ENCODE measurements around the gene LMBRD2. TPM values are rescaled to one million over a fixed set of nuclear protein-coding genes. Genes with fewer than 3 reads are reported as not detected.
"Not testable (repeated sequence)": the region's sequence is repeated elsewhere in the genome, so short reads cannot be mapped to it uniquely, and the experiment has no call there.

LMBRD2 gene
- total RNA-seq, 4 donors from 2014 or later: 8.3 to 16.7 (median 13.2) TPM

DNA sequence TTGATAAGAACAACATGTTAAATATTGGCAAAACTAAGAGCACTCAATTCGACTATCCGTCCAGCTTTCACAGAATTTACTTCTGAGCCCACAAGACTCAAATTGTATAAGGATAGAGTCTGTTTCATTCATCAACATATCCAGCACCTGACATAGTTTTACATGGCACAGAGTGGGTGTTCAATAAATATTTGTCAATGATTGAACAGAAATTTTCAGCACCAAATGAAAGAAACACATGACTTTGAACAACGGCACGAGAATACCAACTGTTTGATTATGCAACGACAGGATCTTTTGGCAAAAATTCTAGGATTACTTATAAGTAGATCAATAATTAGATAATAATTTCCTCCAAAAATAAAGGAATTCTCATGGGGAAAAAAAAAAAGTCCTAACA lies 42.1 kb upstream of the LMBRD2 start:
- TF ChIP-seq POLR2AphosphoS5 (IDR thresholded peaks at IDR 0.05): no peak
- TF ChIP-seq EP300 (IDR thresholded peaks at IDR 0.05): no peak
- no peak for TF ChIP-seq CTCF (IDR thresholded peaks at IDR 0.05)
- no peak for TF ChIP-seq POLR2A (IDR thresholded peaks at IDR 0.05)
- no peak for ATAC-seq
- Histone ChIP-seq H3K27ac (no peak overlapping the region), H3K9me3 (peaks cover 0 to 19% (median 0%) of the 10 kb centered on the region in 3 donors), H3K4me1 (no peaks in the 10 kb centered on the region), H3K36me3 (peaks cover 14 to 94% of the 10 kb centered on the region in 2 donors), H3K27me3 (no peaks in the 10 kb centered on the region), H3K4me3 (no peak overlapping the region)
- WGBS, 2 donors (ENCODE audit: low coverage in 1 of 2): 91 to 92% methylated on average over 5 of the region's 5 CpGs

DNA sequence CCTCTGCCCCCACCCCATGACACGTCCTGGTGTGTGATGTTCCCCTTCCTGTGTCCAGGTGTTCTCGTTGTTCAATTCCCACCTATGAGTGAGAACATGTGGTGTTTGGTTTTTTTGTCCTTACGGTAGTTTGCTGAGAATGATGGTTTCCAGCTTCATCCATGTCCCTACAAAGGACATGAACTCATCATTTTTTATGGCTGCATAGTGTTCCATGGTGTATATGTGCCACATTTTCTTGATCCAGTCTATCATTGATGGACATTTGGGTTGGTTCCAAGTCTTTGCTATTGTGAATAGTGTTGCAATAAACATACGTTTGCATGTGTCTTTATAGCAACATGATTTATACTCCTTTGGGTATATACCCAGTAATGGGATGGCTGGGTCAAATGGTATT lies 32.7 kb upstream of the LMBRD2 start:
- not testable (repeated sequence) for H3K27ac ChIP-seq, ATAC-seq, H3K4me3 ChIP-seq, H3K4me1 ChIP-seq, H3K27me3 ChIP-seq
- 50 to 100% methylated on average over 1 of the region's 4 CpGs for WGBS, 2 donors (ENCODE audit: low coverage in 1 of 2)
- H3K36me3 ChIP-seq: peaks cover 3 to 63% of the 10 kb centered on the region in 2 donors
- peaks cover 0 to 10% (median 0%) of the 10 kb centered on the region in 3 donors for H3K9me3 ChIP-seq

GRCh38 chr5:36181774-36182173 lies 30.1 kb upstream of the LMBRD2 start:
- Histone ChIP-seq H3K27me3 (no peaks in the 10 kb centered on the region), H3K9me3 (no peaks in the 10 kb centered on the region), H3K4me3 (no peak overlapping the region), H3K27ac (no peak overlapping the region), H3K36me3 (peaks cover 3 to 75% of the 10 kb centered on the region in 2 donors), H3K4me1 (no peaks in the 10 kb centered on the region)
- no peak for TF ChIP-seq POLR2A (IDR thresholded peaks at IDR 0.05)
- no peak for TF ChIP-seq CTCF (IDR thresholded peaks at IDR 0.05)
- no peak for TF ChIP-seq POLR2AphosphoS5 (IDR thresholded peaks at IDR 0.05)
- TF ChIP-seq EP300 (IDR thresholded peaks at IDR 0.05): no peak
- 70 to 81% methylated on average over 2 of the region's 2 CpGs for WGBS, 2 donors (ENCODE audit: low coverage in 1 of 2)
- ATAC-seq: no peak

DNA sequence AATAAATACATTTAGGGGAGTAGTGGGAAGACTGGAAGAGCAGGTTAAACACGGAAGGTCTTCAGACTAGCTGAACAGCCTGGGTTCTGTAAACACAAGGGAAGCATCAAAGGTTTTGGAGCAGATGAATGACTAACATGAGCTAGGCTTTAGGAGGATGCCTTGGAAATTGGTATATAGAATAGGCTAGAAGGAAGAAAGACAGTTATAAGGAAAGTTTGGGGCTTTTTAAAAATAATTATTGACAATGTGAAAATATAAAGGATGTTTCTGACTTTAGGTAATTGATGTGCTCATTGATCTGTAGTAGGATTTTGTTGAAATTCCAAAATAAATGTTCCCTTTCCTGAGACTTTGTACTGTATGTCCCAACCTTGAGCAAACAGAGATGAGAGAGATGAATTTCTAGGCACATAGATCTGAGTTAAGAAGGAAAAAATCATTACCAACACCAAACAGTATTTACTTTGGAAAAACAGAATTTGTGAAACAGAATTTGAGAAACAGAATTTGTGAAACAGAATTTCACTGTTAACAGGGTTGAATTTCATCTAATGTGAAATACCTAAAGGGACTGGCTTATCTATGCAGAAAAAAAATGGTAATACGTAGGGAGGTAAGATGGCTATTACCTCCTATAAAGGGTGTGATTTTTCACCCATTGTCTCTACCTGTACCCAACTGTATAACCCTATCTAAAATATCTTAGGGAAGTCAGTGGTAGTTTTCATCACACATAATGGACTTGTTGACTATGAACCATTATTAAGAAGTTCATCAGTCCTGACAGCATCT lies 29.1 kb upstream of the LMBRD2 start:
- H3K27me3 ChIP-seq: no peaks in the 10 kb centered on the region

DNA sequence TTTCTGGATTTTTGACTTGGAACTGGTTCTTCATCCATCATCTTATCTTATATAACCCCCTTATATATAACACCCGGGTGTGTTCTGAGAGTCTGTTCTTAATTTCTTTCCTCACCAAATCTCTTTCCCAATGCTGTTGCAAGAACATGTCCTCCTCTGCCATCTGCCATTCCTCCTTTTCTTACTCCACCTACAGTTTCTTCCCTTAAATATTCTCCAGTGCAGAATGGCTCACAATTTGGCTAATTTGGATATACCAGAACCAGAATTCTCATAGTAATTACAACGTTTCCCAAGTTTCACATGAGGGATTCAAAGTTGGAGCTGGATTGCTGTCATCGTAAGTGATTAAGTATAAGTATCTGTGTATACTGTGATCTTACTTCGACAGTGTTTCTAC lies 28.3 kb upstream of the LMBRD2 start:
- Histone ChIP-seq H3K27ac (no peak overlapping the region), H3K36me3 (peaks cover 3 to 77% of the 10 kb centered on the region in 2 donors), H3K27me3 (no peaks in the 10 kb centered on the region), H3K9me3 (no peaks in the 10 kb centered on the region), H3K4me1 (no peaks in the 10 kb centered on the region), H3K4me3 (no peak overlapping the region)
- no peak for ATAC-seq
- WGBS, 2 donors (ENCODE audit: low coverage in 1 of 2): 52 to 62% methylated on average over 3 to 4 of the region's 4 CpGs
- no peak for TF ChIP-seq EP300 (IDR thresholded peaks at IDR 0.05)
- TF ChIP-seq POLR2AphosphoS5 (IDR thresholded peaks at IDR 0.05): no peak
- no peak for TF ChIP-seq POLR2A (IDR thresholded peaks at IDR 0.05)
- no peak for TF ChIP-seq CTCF (IDR thresholded peaks at IDR 0.05)

More for the DNA sequence above, 29.1 kb upstream of the LMBRD2 start:
- Histone ChIP-seq H3K4me1 (no peaks in the 10 kb centered on the region), H3K4me3 (no peak overlapping the region), H3K9me3 (no peaks in the 10 kb centered on the region), H3K27ac (no peak overlapping the region), H3K36me3 (peaks cover 3 to 79% of the 10 kb centered on the region in 2 donors)
- WGBS, 2 donors (ENCODE audit: low coverage in 1 of 2): 76 to 80% methylated on average over 2 of the region's 2 CpGs
- TF ChIP-seq EP300 (IDR thresholded peaks at IDR 0.05) (no peak), POLR2A (IDR thresholded peaks at IDR 0.05) (no peak)
- ATAC-seq: no peak

GRCh38 chr5:36178524-36178890 lies 26.8 kb upstream of the LMBRD2 start:
- WGBS, 2 donors (ENCODE audit: low coverage in 1 of 2): 80 to 82% methylated on average over 3 of the region's 3 CpGs
- no peak for ATAC-seq
- Histone ChIP-seq H3K4me3 (no peak overlapping the region), H3K27me3 (no peaks in the 10 kb centered on the region), H3K36me3 (peaks cover 3 to 79% of the 10 kb centered on the region in 2 donors), H3K9me3 (no peaks in the 10 kb centered on the region), H3K4me1 (peaks cover 0 to 3% (median 0%) of the 10 kb centered on the region in 3 donors), H3K27ac (no peak overlapping the region)
- no peak for TF ChIP-seq EP300 (IDR thresholded peaks at IDR 0.05)

Measured in gastroesophageal sphincter (tissue), 4 donors.